Loucy (cell line): Measurements from ENCODE around the gene KCNH4.

Experiments
- EZH2phosphoT487 ChIP-seq: fragments of 200-600 bp; IDR thresholded peaks from 2 replicates; pipeline ENCODE4 v1.6.1; 2018; ENCODE audit warnings: antibody characterized with exemption, mild to moderate bottlenecking, moderate library complexity, borderline replicate concordance
- TF ChIP-seq, protein P1 (sequence below): fragments of 200-600 bp; sonication (generic); conservative IDR thresholded peaks from 2 replicates; pipeline ENCODE4 v1.5.1; 2014; ENCODE audit warnings: mild to moderate bottlenecking, antibody characterized with exemption, low read length

DNA sequence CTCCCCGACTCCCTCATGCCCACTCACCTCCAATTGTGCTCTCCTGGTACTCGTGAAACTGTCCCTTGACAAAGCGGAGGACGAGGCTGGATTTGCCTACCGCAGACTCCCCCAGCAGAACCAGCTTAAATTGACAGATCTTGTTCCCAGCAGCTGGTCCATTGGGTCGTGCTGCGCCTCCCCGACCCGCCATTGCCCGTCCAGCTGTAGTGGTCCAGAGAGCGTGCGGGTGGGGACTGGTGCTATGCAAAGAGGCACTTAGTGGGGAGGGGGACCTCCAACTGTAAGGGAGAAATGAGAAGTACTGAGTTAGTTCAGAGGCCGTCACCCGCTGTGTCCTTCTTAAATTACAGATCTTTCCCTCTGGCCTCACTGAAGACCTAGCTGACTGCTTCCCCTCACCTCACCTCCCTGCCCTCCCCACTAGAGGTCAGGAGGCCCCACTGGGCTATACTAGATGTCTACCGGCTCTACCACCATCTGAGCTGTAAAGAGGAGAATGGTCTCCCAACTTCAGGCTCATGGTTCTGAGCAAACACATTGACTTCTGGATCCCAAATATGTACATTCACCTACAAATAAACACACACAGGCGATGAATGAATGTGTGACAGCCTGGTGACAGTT lies 50.5 kb downstream of the KCNH4 start:
- no peak for TF ChIP-seq EZH2phosphoT487
- TF ChIP-seq, protein P1, sequence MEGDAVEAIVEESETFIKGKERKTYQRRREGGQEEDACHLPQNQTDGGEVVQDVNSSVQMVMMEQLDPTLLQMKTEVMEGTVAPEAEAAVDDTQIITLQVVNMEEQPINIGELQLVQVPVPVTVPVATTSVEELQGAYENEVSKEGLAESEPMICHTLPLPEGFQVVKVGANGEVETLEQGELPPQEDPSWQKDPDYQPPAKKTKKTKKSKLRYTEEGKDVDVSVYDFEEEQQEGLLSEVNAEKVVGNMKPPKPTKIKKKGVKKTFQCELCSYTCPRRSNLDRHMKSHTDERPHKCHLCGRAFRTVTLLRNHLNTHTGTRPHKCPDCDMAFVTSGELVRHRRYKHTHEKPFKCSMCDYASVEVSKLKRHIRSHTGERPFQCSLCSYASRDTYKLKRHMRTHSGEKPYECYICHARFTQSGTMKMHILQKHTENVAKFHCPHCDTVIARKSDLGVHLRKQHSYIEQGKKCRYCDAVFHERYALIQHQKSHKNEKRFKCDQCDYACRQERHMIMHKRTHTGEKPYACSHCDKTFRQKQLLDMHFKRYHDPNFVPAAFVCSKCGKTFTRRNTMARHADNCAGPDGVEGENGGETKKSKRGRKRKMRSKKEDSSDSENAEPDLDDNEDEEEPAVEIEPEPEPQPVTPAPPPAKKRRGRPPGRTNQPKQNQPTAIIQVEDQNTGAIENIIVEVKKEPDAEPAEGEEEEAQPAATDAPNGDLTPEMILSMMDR = no peak; the same call in 1 of the 2 replicates
